ENCODE data around the gene MAGEC3. TPM values are rescaled to one million over a fixed set of nuclear protein-coding genes. Genes with fewer than 3 reads are reported as not detected.

The MAGEC3 gene
- total and polyA plus RNA-seq, 2 experiments from 2014 or later, result not detected

DNA sequence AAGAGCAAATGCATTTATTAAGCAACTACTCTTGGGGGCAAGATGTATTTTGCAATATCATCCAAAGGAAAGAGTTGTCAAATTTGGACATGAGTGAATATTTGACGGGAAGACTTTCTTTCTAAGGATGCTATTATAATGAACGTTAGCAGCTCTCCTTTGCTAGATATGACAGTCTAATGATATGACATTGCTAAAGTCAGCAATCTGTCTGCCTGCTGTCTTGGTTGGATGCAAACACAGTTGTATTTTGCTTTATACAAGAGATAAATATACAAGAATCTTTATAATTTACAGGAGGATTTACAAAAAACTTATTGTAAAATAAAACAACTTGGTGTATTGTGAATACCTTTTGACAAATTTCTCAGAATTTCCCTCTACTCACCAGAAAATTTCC, 103.1 kb downstream of the MAGEC3 start:
- H3K27ac ChIP-seq, result no peak overlapping the region
- no peaks in the 10 kb centered on the region for H3K9me3 ChIP-seq (ENCODE audit: low read depth)
- DNase-seq (ENCODE audit: low read depth in 1 of 2, low spot score in 1 of 2), result no peak
- H3K4me3 ChIP-seq, result no peak overlapping the region
- TF ChIP-seq, protein P1, sequence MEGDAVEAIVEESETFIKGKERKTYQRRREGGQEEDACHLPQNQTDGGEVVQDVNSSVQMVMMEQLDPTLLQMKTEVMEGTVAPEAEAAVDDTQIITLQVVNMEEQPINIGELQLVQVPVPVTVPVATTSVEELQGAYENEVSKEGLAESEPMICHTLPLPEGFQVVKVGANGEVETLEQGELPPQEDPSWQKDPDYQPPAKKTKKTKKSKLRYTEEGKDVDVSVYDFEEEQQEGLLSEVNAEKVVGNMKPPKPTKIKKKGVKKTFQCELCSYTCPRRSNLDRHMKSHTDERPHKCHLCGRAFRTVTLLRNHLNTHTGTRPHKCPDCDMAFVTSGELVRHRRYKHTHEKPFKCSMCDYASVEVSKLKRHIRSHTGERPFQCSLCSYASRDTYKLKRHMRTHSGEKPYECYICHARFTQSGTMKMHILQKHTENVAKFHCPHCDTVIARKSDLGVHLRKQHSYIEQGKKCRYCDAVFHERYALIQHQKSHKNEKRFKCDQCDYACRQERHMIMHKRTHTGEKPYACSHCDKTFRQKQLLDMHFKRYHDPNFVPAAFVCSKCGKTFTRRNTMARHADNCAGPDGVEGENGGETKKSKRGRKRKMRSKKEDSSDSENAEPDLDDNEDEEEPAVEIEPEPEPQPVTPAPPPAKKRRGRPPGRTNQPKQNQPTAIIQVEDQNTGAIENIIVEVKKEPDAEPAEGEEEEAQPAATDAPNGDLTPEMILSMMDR (IDR thresholded peaks at IDR 0.05; ENCODE audit: low read depth, low read length), result no peak
- no peaks in the 10 kb centered on the region for H3K4me1 ChIP-seq (ENCODE audit: low read depth)
- no peaks in the 10 kb centered on the region for H3K36me3 ChIP-seq
- H3K27me3 ChIP-seq, result no peaks in the 10 kb centered on the region

DNA sequence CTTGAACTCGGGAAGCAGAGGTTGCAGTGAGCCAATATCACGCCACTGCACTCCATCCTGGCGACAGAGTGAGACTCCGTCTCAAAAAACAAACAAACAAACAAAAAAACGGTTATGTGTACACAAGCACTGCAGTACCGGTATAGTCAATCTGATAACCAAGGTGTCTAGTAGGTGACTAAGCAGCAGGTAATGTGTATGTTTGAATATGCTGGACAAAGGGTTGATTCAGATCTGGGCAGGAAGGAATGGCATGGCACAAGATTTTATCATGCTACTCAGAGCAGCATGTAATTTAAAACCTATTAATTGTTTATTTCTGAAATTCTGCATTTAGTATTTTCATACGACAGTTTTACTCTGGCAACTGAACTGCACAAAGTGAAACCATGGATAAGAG, 107.3 kb downstream of the MAGEC3 start:
- H3K36me3 ChIP-seq, result no peaks in the 10 kb centered on the region
- no peak overlapping the region for H3K4me3 ChIP-seq
- H3K27ac ChIP-seq, result no peak overlapping the region
- H3K4me1 ChIP-seq (ENCODE audit: low read depth), result no peaks in the 10 kb centered on the region
- no peaks in the 10 kb centered on the region for H3K9me3 ChIP-seq (ENCODE audit: low read depth)
- DNase-seq (ENCODE audit: low read depth in 1 of 2, low spot score in 1 of 2), result no peak
- no peaks in the 10 kb centered on the region for H3K27me3 ChIP-seq
- TF ChIP-seq, protein P1 (IDR thresholded peaks at IDR 0.05; ENCODE audit: low read depth, low read length), result no peak

GRCh38 chrX:141947350-141947749, 109.2 kb downstream of the MAGEC3 start:
- no peaks in the 10 kb centered on the region for H3K9me3 ChIP-seq (ENCODE audit: low read depth)
- TF ChIP-seq, protein P1 (IDR thresholded peaks at IDR 0.05; ENCODE audit: low read depth, low read length), result no peak
- H3K36me3 ChIP-seq, result no peaks in the 10 kb centered on the region
- no peak for DNase-seq (ENCODE audit: low read depth in 1 of 2, low spot score in 1 of 2)
- H3K4me3 ChIP-seq, result no peak overlapping the region
- no peaks in the 10 kb centered on the region for H3K27me3 ChIP-seq
- H3K4me1 ChIP-seq (ENCODE audit: low read depth), result no peaks in the 10 kb centered on the region
- no peak overlapping the region for H3K27ac ChIP-seq

Other genes starting within 250 kb of the MAGEC3 start
- not detected in 2 replicates for gene SPANXA2, start 248.6 kb upstream of the MAGEC3 start, total RNA-seq
- not detected in 2 replicates for gene SPANXA2, start 248.6 kb upstream of the MAGEC3 start, polyA plus RNA-seq
- not detected in 2 replicates for gene SPANXD, start 139.6 kb upstream of the MAGEC3 start, total RNA-seq
- gene SPANXD, start 139.6 kb upstream of the MAGEC3 start, polyA plus RNA-seq, result not detected in 2 replicates
- not detected in 2 replicates for gene MAGEC1, start 65.6 kb downstream of the MAGEC3 start, total RNA-seq
- not detected in 2 replicates for gene MAGEC1, start 65.6 kb downstream of the MAGEC3 start, polyA plus RNA-seq